HG02798 (cell line): ENCODE measurements around the gene LRRC41.
"Not testable (repeated sequence)": the region's sequence is repeated elsewhere in the genome, so short reads cannot be mapped to it uniquely, and the experiment has no call there.

Experiments
- ATAC-seq: cut with Tn5 transposase; IDR thresholded peaks from one replicate; pipeline ENCODE4 v1.9.1; 2021; ENCODE audit warnings: mild to moderate bottlenecking; ENCODE audit not compliant: unreplicated experiment, poor library complexity

The LRRC41 gene

DNA sequence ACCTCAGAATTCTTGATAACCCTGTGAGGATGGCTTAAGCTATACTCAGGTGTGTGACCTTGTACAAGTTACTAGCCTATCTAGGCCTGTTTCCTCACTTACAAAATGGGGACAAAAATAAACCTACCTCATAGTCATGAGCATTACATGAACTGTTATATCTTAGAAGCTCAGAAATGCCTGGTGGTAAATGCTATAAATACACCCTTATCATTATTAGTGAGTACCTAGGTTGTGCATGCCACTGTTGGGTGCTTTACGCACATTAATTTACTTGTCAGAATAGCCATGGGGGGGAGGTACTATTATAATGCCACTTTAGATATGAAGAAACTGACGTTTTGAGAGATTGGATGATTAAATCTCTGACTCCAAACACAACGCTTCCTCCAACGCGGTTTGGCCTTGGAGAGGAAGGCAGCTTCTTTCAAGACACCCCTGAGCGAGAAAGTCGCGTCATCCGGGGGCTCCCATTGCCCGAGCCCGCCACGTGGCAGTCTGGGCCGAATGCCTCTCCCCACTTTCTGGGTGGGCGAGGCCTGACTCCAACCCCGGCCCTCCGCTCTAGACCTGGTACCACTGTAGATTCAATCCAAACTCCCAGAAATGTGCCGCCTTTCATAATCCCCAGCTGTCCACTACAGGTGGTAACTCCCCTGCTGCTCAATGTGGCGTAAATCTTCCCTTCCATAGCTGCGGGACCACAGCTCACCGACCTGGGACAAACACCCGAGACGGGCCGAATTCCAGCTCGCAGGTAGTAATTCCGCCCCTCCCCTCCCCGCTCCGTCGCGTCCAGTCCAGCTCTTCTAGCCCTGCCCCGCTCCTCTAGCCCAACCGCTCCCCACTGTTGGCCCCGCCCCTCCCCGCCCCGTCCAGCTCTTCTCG lies 56.6 kb downstream of the LRRC41 start:
- peak; percentile 66 for ATAC-seq

DNA sequence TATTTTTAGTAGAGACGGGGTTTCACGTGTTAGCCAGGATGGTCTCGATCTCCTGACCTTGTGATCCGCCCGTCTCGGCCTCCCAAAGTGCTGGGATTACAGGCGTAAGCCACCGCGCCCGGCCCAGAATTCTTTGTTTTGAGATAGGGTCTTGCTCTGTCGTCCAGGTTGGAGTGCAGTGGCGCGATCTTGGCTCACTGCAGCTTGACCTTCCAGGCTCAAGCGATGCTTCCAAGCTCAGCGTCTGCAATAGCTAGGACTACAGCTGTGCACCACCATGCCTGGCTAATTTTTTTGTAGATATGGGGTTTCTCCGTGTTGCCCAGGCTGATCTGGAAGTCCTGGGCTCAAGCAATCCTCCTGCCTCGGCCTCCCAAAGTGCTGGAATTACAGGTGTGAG lies 57.3 kb downstream of the LRRC41 start:
- ATAC-seq = not testable (repeated sequence)

DNA sequence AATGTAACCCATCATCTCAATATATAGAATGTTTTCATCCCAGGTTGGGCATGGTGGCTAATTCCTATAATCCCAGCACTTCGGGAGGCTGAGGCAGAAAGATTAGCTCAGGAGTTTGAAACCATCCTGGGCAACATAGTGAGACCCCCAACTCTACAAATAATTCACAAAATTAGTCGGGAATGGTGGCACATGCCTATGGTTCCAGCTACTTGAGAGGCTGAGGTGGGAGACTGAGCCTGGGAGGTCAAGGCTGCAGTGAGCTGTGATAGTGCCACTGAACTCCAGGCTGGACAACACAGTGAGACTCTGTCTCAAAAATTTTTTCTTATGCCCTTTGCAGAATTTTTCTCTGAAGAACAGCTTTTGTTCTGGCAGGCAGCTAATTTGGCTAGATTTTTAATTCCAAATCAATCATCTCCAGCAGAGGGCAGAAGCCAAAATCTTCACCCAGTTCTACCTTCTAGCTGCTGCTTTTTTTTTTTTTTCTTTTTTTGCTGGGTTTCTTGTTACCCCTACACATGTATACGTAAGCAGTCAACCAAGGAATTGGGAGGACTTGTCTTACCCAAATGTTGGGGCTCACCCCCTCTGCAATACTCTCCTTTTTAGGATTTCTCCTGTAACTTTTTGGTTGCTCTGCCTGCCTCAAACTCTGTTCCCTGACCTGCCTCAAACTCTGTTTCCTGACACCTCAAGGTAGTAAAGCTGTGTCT lies 58.6 kb downstream of the LRRC41 start:
- ATAC-seq = no peak

GRCh38 chr1:46243831-46244230 lies 59.6 kb downstream of the LRRC41 start:
- ATAC-seq = not testable (repeated sequence)

GRCh38 chr1:46242918-46243317 lies 60.5 kb downstream of the LRRC41 start:
- ATAC-seq = no peak

- ATAC-seq = not testable (repeated sequence)
These were observed 61.7 kb downstream of the LRRC41 start for GRCh38 chr1:46241733-46242132.

DNA sequence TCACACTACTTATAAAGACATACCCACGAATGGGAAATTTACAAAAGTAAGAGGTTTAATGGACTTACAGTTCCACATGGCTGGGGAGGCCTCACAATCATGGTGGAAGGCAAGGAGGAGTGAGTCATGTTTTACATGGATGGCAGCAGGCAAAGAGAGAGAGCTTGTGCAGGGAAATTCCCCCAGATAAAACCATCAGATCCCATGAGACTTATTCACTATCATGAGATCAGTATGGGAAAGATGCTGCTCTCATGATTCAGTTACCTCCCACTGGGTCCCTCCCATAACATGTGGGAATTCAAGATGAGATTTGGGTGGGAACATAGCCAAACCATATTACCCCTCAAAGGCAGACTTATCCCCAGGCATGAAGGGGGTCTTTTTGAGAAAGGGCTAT lies 64.6 kb downstream of the LRRC41 start:
- not testable (repeated sequence) for ATAC-seq

DNA sequence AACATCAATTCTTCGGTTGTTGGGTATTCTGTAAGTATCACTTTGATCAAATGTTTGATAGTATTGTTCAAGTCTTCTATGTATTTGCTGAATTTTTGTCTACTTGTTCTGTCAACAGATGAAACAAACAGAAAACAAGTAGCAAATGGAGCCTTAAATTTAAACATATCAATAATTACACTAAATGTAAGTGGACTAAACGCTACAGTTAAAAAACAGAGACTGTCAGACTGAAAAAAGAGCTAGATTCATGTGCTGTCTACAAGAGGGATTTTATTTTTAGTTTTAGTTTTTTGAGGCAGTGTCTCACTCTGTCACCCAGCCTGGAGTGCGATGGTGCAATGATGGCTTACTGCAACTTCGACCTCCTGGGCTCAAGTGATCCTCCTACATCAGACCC lies 66.5 kb downstream of the LRRC41 start:
- no peak for ATAC-seq

DNA sequence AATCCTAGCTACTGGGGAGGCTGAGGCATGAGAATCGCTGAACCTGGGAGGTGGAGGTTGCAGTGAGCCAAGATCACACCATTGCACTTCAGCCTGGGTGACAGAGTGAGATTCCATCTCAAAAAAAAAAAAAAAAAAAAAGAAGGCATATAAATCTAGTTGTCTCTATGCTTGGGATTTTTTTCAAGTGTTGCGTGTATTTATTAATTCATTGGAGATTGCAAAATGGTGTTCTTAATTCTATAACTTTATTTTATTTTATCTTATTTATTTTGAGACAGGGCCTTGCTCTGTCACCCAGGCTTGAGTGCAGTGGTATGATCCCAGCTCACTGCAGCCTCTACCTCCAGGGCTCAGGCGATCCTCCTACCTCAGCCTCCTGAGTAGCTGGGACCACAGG lies 72.2 kb downstream of the LRRC41 start:
- not testable (repeated sequence) for ATAC-seq
